ENCODE data around the gene HDLBP. TPM values are rescaled to one million over a fixed set of nuclear protein-coding genes. Genes with fewer than 3 reads are reported as not detected.

Gene HDLBP
- total and polyA plus RNA-seq, 2 experiments from 2014 or later = 230 to 306 TPM

DNA sequence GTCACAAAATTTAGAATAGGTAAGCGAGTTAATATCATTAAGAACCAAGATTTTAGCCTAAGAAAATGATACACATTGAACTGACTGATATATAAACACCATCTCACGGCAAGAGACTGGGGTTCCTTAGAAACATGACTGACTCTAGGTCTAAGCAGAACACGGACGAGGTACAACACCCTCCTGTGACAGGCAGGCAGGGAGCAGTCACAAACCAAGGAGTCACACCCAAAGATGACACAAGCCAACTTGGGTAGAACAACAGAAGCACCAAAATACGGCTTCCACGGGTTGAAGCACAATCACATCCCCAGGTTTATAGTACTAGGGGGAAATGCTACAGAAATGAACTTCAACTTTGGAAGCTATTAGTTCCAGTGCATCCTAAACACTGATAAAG is 24.3 kb downstream of the HDLBP start:
- no peaks in the 10 kb centered on the region; the same call in 1 of the 2 replicates for H3K4me1 ChIP-seq (ENCODE audit: insufficient read depth)
- H3F3A ChIP-seq (replicated peaks; ENCODE audit: low read depth) = peaks cover 3% of the 10 kb centered on the region; the same call in 1 of the 2 replicates
- H3K36me3 Mint-ChIP-seq (ENCODE audit: low read depth) = peaks cover 3% of the 10 kb centered on the region; the same call in 1 of the 3 replicates
- H3K4me1 Mint-ChIP-seq = peaks cover 5% of the 10 kb centered on the region; the same call in 2 of the 3 replicates
- no peaks in the 10 kb centered on the region for H3K27me3 ChIP-seq (ENCODE audit: insufficient read depth)
- H3K27ac Mint-ChIP-seq = no peak overlapping the region
- H3K36me3 ChIP-seq (ENCODE audit: insufficient read depth) = 0 out of 2 replicates have a peak, but pooled peaks cover 5% of the 10 kb centered on the region
- H3K27me3 Mint-ChIP-seq (ENCODE audit: insufficient read depth, low read depth, poor library complexity) = no peaks in the 10 kb centered on the region
- H3K4me2 ChIP-seq = no peak overlapping the region
- peaks cover 85% of the 10 kb centered on the region for H4K20me1 ChIP-seq (replicated peaks; ENCODE audit: insufficient read depth)
- H3K4me3 ChIP-seq = no peak overlapping the region
- H2AFZ ChIP-seq = no peak overlapping the region
- H3K9me3 Mint-ChIP-seq = no peaks in the 10 kb centered on the region
- no peak for DNase-seq (ENCODE audit: low spot score)
- ATAC-seq = no peak
- no peak overlapping the region for H3K4me3 Mint-ChIP-seq
- no peaks in the 10 kb centered on the region for H3K9me2 ChIP-seq (ENCODE audit: insufficient read depth)
- no peak overlapping the region for H3K27ac ChIP-seq (ENCODE audit: low read depth)
- TF ChIP-seq ZNF462 (CRISPR knock-in tag; IDR thresholded peaks at IDR 0.05) (no peak), ZNF114 (CRISPR knock-in tag; IDR thresholded peaks at IDR 0.05) (no peak), ZNF331 (CRISPR knock-in tag; IDR thresholded peaks at IDR 0.05; ENCODE audit: low read depth) (no peak), STAT1 (IDR thresholded peaks at IDR 0.05; ENCODE audit: unreplicated experiment) (no peak), EZH2phosphoT487 (IDR thresholded peaks at IDR 0.05; ENCODE audit: unreplicated experiment) (no peak), NANOG (IDR thresholded peaks at IDR 0.05; ENCODE audit: borderline replicate concordance) (no peak), EZH2 (IDR thresholded peaks at IDR 0.05; ENCODE audit: low read depth, unreplicated experiment) (no peak), CREB1 (CRISPR knock-in tag; IDR thresholded peaks at IDR 0.05; ENCODE audit: low read depth) (no peak), JUNB (IDR thresholded peaks at IDR 0.05; ENCODE audit: unreplicated experiment) (no peak), POLR2AphosphoS5 (IDR thresholded peaks at IDR 0.05; ENCODE audit: low read depth) (no peak)
- TF ChIP-seq, protein P1, sequence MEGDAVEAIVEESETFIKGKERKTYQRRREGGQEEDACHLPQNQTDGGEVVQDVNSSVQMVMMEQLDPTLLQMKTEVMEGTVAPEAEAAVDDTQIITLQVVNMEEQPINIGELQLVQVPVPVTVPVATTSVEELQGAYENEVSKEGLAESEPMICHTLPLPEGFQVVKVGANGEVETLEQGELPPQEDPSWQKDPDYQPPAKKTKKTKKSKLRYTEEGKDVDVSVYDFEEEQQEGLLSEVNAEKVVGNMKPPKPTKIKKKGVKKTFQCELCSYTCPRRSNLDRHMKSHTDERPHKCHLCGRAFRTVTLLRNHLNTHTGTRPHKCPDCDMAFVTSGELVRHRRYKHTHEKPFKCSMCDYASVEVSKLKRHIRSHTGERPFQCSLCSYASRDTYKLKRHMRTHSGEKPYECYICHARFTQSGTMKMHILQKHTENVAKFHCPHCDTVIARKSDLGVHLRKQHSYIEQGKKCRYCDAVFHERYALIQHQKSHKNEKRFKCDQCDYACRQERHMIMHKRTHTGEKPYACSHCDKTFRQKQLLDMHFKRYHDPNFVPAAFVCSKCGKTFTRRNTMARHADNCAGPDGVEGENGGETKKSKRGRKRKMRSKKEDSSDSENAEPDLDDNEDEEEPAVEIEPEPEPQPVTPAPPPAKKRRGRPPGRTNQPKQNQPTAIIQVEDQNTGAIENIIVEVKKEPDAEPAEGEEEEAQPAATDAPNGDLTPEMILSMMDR (conservative IDR thresholded peaks at IDR 0.05; ENCODE audit: low read depth in 2 of 2) = no peak
- TF ChIP-seq, protein P2, sequence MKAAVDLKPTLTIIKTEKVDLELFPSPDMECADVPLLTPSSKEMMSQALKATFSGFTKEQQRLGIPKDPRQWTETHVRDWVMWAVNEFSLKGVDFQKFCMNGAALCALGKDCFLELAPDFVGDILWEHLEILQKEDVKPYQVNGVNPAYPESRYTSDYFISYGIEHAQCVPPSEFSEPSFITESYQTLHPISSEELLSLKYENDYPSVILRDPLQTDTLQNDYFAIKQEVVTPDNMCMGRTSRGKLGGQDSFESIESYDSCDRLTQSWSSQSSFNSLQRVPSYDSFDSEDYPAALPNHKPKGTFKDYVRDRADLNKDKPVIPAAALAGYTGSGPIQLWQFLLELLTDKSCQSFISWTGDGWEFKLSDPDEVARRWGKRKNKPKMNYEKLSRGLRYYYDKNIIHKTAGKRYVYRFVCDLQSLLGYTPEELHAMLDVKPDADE (IDR thresholded peaks at IDR 0.05) = no peak
- TF ChIP-seq, protein P3, sequence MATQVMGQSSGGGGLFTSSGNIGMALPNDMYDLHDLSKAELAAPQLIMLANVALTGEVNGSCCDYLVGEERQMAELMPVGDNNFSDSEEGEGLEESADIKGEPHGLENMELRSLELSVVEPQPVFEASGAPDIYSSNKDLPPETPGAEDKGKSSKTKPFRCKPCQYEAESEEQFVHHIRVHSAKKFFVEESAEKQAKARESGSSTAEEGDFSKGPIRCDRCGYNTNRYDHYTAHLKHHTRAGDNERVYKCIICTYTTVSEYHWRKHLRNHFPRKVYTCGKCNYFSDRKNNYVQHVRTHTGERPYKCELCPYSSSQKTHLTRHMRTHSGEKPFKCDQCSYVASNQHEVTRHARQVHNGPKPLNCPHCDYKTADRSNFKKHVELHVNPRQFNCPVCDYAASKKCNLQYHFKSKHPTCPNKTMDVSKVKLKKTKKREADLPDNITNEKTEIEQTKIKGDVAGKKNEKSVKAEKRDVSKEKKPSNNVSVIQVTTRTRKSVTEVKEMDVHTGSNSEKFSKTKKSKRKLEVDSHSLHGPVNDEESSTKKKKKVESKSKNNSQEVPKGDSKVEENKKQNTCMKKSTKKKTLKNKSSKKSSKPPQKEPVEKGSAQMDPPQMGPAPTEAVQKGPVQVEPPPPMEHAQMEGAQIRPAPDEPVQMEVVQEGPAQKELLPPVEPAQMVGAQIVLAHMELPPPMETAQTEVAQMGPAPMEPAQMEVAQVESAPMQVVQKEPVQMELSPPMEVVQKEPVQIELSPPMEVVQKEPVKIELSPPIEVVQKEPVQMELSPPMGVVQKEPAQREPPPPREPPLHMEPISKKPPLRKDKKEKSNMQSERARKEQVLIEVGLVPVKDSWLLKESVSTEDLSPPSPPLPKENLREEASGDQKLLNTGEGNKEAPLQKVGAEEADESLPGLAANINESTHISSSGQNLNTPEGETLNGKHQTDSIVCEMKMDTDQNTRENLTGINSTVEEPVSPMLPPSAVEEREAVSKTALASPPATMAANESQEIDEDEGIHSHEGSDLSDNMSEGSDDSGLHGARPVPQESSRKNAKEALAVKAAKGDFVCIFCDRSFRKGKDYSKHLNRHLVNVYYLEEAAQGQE (IDR thresholded peaks at IDR 0.05; ENCODE audit: unreplicated experiment) = no peak
- peaks cover 100% of the 10 kb centered on the region for H3K79me2 ChIP-seq (replicated peaks; ENCODE audit: insufficient read depth)
